ENCODE data around the gene SMYD3. TPM values are rescaled to one million over a fixed set of nuclear protein-coding genes. Genes with fewer than 3 reads are reported as not detected.

SMYD3 gene
- total and polyA plus RNA-seq, 2 donors (not counting 3 experiments of a cell fraction or from before 2014, with no cell fraction given), result 16.0 to 32.1 TPM

DNA sequence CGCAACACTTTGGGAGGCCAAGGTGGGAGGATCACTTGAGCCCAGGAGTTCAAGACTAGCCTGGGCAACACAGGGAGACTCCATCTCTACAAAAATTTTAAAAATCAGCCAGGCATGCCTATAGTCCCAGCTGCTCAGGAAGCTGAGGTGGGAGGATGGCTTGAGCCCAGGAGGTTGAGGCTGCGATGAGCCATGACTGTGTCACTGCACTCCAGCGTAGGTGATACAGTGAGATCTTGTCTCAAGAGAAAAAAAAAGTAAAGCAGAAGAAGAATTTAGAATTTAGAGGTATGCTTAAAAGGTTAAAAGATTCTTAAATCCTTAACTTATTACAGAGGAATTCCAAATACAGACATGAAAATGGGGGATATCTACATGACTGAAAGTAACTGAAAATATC lies 79.5 kb downstream of the SMYD3 start:
- FAIRE-seq (no peak), DNase-seq (ENCODE audit: low read depth, low spot score) (no peak)
- Histone ChIP-seq H3K27me3 (ENCODE audit: control insufficient read depth in 2 of 2, insufficient read depth in 2 of 2, low read length in 2 of 2) (no peaks in the 10 kb centered on the region), H3K79me2 (ENCODE audit: control insufficient read depth, insufficient read depth, low read length) (no peaks in the 10 kb centered on the region), H3K4me3 (replicated peaks in 1 of 3; ENCODE audit: insufficient read depth in 1 of 3, low read depth in 1 of 3, low read length in 3 of 3) (no peak overlapping the region), H3K9ac (replicated peaks; ENCODE audit: extremely low read depth, insufficient read depth, low read length) (no peak overlapping the region), H3K4me2 (ENCODE audit: insufficient read depth, low read length) (no peak overlapping the region), H3K9me1 (replicated peaks; ENCODE audit: control insufficient read depth, extremely low read depth, insufficient read depth, low read length) (no peaks in the 10 kb centered on the region), H3K36me3 (ENCODE audit: control insufficient read depth in 2 of 2, extremely low read depth in 1 of 2, insufficient read depth in 2 of 2, low read length in 2 of 2) (no peaks in the 10 kb centered on the region), H3K4me1 (ENCODE audit: control insufficient read depth, extremely low read depth, insufficient read depth, low read length) (no peaks in the 10 kb centered on the region), H4K20me1 (replicated peaks; ENCODE audit: control insufficient read depth, extremely low read depth, insufficient read depth, low read length) (no peaks in the 10 kb centered on the region), H3K27ac (ENCODE audit: insufficient read depth, low read depth, low read length) (no peak overlapping the region), H2AFZ (ENCODE audit: low read depth, low read length) (no peak overlapping the region), H3K9me3 (replicated peaks; ENCODE audit: control insufficient read depth, insufficient read depth, low read length) (no peaks in the 10 kb centered on the region)
- ChIA-PET CTCF (no interaction called here), POLR2A (no interaction called here)
- intact Hi-C loops (cut with micrococcal nuclease), result no loop called here
- no TSS peak for BruUV-seq (replicated peaks)
- dilution Hi-C loops (cut with MboI; ENCODE audit: extremely low pct_ligation_motif_present, low sequenced_read_pairs), result no loop called here
- no peak for TF ChIP-seq POLR2A (IDR thresholded peaks at IDR 0.05; ENCODE audit: low read depth, low read length)
- TF ChIP-seq GATA2 (IDR thresholded peaks at IDR 0.05; ENCODE audit: insufficient read depth, insufficient read length, low read depth, low read length), result no peak
- TF ChIP-seq, protein P1, sequence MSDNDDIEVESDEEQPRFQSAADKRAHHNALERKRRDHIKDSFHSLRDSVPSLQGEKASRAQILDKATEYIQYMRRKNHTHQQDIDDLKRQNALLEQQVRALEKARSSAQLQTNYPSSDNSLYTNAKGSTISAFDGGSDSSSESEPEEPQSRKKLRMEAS (IDR thresholded peaks at IDR 0.05; ENCODE audit: insufficient read depth, insufficient read length), result no peak
- TF ChIP-seq EZH2 (IDR thresholded peaks at IDR 0.05; ENCODE audit: borderline replicate concordance, low read depth, low read length, severe bottlenecking), result no peak
- TF ChIP-seq, protein P2, sequence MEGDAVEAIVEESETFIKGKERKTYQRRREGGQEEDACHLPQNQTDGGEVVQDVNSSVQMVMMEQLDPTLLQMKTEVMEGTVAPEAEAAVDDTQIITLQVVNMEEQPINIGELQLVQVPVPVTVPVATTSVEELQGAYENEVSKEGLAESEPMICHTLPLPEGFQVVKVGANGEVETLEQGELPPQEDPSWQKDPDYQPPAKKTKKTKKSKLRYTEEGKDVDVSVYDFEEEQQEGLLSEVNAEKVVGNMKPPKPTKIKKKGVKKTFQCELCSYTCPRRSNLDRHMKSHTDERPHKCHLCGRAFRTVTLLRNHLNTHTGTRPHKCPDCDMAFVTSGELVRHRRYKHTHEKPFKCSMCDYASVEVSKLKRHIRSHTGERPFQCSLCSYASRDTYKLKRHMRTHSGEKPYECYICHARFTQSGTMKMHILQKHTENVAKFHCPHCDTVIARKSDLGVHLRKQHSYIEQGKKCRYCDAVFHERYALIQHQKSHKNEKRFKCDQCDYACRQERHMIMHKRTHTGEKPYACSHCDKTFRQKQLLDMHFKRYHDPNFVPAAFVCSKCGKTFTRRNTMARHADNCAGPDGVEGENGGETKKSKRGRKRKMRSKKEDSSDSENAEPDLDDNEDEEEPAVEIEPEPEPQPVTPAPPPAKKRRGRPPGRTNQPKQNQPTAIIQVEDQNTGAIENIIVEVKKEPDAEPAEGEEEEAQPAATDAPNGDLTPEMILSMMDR (IDR thresholded peaks at IDR 0.05; ENCODE audit: extremely low read depth in 1 of 2, insufficient read depth in 1 of 2, low read depth in 1 of 2, low read length in 2 of 2), result no peak
- no peak for TF ChIP-seq FOS (IDR thresholded peaks at IDR 0.05; ENCODE audit: borderline replicate concordance, insufficient read depth, low read length)
- no peak for TF ChIP-seq JUN (IDR thresholded peaks at IDR 0.05; ENCODE audit: borderline replicate concordance, insufficient read depth, insufficient read length, low read depth)
- no peak for TF ChIP-seq POLR2AphosphoS5 (IDR thresholded peaks at IDR 0.05; ENCODE audit: insufficient read depth, low read depth, low read length)
- TF ChIP-seq MYC (IDR thresholded peaks at IDR 0.05; ENCODE audit: low read depth, low read length), result no peak
